K562 (cell line): ENCODE measurements around the gene RNU11. TPM values are rescaled to one million over a fixed set of nuclear protein-coding genes. Genes with fewer than 3 reads are reported as not detected.

Experiments used
- CBX5 ChIP-seq: IDR thresholded peaks from 2 replicates; pipeline ENCODE4 v1.6.1; 2014; ENCODE audit warnings: low read depth, borderline replicate concordance
- ETV6 ChIP-seq, 3 experiments: fragments of 150-350 bp in 1 of 3; sonication (generic) in 1 of 3; formaldehyde crosslinking in 1 of 3; IDR thresholded peaks; 2 replicates each; pipeline versions ENCODE4 v1.6.1 to v1.8.0; 2014 to 2022; ENCODE audit warnings: borderline replicate concordance in 2 of 3, low read depth in 2 of 3, antibody characterized with exemption in 1 of 3, low read length in 1 of 3, mild to moderate bottlenecking in 1 of 3, missing genetic modification reagents in 1 of 3
- KDM1A ChIP-seq, 2 experiments: fragments of 450-650 bp; IDR thresholded peaks; 2 replicates each; pipeline ENCODE4 v1.6.1; 2016; ENCODE audit warnings: mild to moderate bottlenecking in 2 of 2
- SMARCB1 ChIP-seq: IDR thresholded peaks from 2 replicates; pipeline ENCODE4 v1.6.1; 2011; ENCODE audit warnings: improper control_type of control experiment, low read depth; ENCODE audit not compliant: insufficient read length
- YY1 ChIP-seq, 3 experiments: IDR thresholded peaks; 2 replicates each; pipeline ENCODE4 v1.6.1; 2011; ENCODE audit warnings: low read length in 2 of 3, mild to moderate bottlenecking in 2 of 3, moderate library complexity in 2 of 3, borderline replicate concordance in 1 of 3, control low read depth in 1 of 3, low read depth in 1 of 3; ENCODE audit not compliant: insufficient read depth in 3 of 3, insufficient replicate concordance in 2 of 3, control insufficient read depth in 1 of 3, insufficient read length in 1 of 3; ENCODE audit errors: extremely low read depth in 1 of 3
- ZEB2 ChIP-seq: fragments of 450-650 bp; IDR thresholded peaks from 2 replicates; pipeline ENCODE4 v1.6.1; 2016
- ZNF398 ChIP-seq: fragments of 250-450 bp; sonication (Bioruptor Pico); IDR thresholded peaks from 2 replicates; pipeline ENCODE4 v1.8.0; 2021; ENCODE audit warnings: moderate library complexity, mild to moderate bottlenecking, inconsistent platforms
- ZNF696 ChIP-seq: fragments of 250-450 bp; sonication (Bioruptor Pico); conservative IDR thresholded peaks from 2 replicates; pipeline ENCODE4 v1.4.0; 2020; ENCODE audit warnings: mild to moderate bottlenecking, moderate library complexity
- polyA plus RNA-seq, 8 experiments: library from polyadenylated mRNA; depleted of rRNA in 4 of 8; stranded (reverse) in 5 of 8; unstranded in 3 of 8; fragments of >200 nt; fragmentation: Nextera tagmentation in 2 of 8; fragmentation: Illumina TruSeq in 1 of 8; extraction: Ambion mirVana in 2 of 8; extraction: Trizol in 1 of 8; gene quantifications; 2 replicates each; pipeline versions ENCODE4 v1.2.1 to v1.2.3, GENCODE V29; 2011 to 2014; ENCODE audit warnings: inconsistent platforms in 1 of 8, missing spikeins in 1 of 8
- total RNA-seq, 7 experiments: library from RNA; depleted of rRNA in 6 of 7; stranded (reverse); fragments of >200 nt in 6 of 7; fragmentation: Illumina TruSeq in 2 of 7; extraction: Trizol in 2 of 7; gene quantifications; 2 replicates each; pipeline versions ENCODE4 v1.2.1 to v1.2.3, GENCODE V29; 2011 to 2021; ENCODE audit warnings: low replicate concordance in 1 of 7
- TF ChIP-seq, protein P1 (sequence below), 2 experiments: fragments of 450-650 bp; formaldehyde crosslinking in 1 of 2; IDR thresholded peaks; 2 replicates each; pipeline versions ENCODE4 v1.4.0 to v1.6.1; 2014 to 2020; ENCODE audit warnings: mild to moderate bottlenecking in 2 of 2, borderline replicate concordance in 1 of 2, low read depth in 1 of 2
- TF ChIP-seq, protein P2 (sequence below), 3 experiments: fragments of 200-800 bp in 1 of 3; sonication (Bioruptor generic) in 1 of 3; sonication (generic) in 1 of 3; formaldehyde crosslinking in 1 of 3; IDR thresholded peaks; 2 replicates each; pipeline versions ENCODE4 v1.6.1 to v1.8.0; 2016 to 2022; ENCODE audit warnings: mild to moderate bottlenecking in 2 of 3, missing compliant biosample characterization in 2 of 3, missing genetic modification characterization in 2 of 3, missing genetic modification reagents in 1 of 3

The RNU11 gene
- total and polyA plus RNA-seq, 9 of the 15 experiments (the other 6 are each of a cell fraction or from before 2014, with no cell fraction given): not detected

- TF ChIP-seq, protein P1, sequence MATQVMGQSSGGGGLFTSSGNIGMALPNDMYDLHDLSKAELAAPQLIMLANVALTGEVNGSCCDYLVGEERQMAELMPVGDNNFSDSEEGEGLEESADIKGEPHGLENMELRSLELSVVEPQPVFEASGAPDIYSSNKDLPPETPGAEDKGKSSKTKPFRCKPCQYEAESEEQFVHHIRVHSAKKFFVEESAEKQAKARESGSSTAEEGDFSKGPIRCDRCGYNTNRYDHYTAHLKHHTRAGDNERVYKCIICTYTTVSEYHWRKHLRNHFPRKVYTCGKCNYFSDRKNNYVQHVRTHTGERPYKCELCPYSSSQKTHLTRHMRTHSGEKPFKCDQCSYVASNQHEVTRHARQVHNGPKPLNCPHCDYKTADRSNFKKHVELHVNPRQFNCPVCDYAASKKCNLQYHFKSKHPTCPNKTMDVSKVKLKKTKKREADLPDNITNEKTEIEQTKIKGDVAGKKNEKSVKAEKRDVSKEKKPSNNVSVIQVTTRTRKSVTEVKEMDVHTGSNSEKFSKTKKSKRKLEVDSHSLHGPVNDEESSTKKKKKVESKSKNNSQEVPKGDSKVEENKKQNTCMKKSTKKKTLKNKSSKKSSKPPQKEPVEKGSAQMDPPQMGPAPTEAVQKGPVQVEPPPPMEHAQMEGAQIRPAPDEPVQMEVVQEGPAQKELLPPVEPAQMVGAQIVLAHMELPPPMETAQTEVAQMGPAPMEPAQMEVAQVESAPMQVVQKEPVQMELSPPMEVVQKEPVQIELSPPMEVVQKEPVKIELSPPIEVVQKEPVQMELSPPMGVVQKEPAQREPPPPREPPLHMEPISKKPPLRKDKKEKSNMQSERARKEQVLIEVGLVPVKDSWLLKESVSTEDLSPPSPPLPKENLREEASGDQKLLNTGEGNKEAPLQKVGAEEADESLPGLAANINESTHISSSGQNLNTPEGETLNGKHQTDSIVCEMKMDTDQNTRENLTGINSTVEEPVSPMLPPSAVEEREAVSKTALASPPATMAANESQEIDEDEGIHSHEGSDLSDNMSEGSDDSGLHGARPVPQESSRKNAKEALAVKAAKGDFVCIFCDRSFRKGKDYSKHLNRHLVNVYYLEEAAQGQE (IDR thresholded peaks at IDR 0.05; ENCODE audit: borderline replicate concordance): peak; percentile 93
- TF ChIP-seq, protein P1 (CRISPR knock-in tag; IDR thresholded peaks at IDR 0.05; ENCODE audit: low read depth): no peak
- TF ChIP-seq, protein P2, sequence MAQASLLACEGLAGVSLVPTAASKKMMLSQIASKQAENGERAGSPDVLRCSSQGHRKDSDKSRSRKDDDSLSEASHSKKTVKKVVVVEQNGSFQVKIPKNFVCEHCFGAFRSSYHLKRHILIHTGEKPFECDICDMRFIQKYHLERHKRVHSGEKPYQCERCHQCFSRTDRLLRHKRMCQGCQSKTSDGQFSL (CRISPR knock-in tag; IDR thresholded peaks at IDR 0.05): no peak
- TF ChIP-seq, protein P2 (tag; IDR thresholded peaks at IDR 0.05): no peak
- no peak for TF ChIP-seq ZNF398 (CRISPR knock-in tag)
- TF ChIP-seq CBX5: no peak
- peak in 1 of 3 experiments; percentile 74 for TF ChIP-seq YY1 (IDR thresholded peaks at IDR 0.05; ENCODE audit: borderline replicate concordance in 1 of 3, control insufficient read depth in 1 of 3, extremely low read depth in 1 of 3, insufficient read depth in 3 of 3, insufficient read length in 1 of 3, insufficient replicate concordance in 2 of 3, low read depth in 1 of 3, low read length in 2 of 3)
- no peak for TF ChIP-seq SMARCB1
- TF ChIP-seq ZEB2: no peak
- no peak for TF ChIP-seq ZNF696
- no peak for TF ChIP-seq ETV6 (IDR thresholded peaks at IDR 0.05; ENCODE audit: borderline replicate concordance in 1 of 2, low read depth in 2 of 2, low read length in 1 of 2)
- no peak for TF ChIP-seq ETV6 (CRISPR knock-in tag; IDR thresholded peaks at IDR 0.05; ENCODE audit: borderline replicate concordance)
- no peak for TF ChIP-seq KDM1A (IDR thresholded peaks at IDR 0.05)
These were observed 3.9 kb upstream of the RNU11 start (continued) for GRCh38 chr1:28644494-28644893.
